ENCODE measurements around the gene FBXL16. TPM values are rescaled to one million over a fixed set of nuclear protein-coding genes. Genes with fewer than 3 reads are reported as not detected.

The FBXL16 gene
- polyA plus RNA-seq, 1 of the 3 experiments (the other 2 are of a cell fraction), result 19.8 TPM

- peaks cover 9% of the 10 kb centered on the region for H3F3A ChIP-seq (replicated peaks; ENCODE audit: insufficient read depth)
- no peaks in the 10 kb centered on the region for H3K36me3 ChIP-seq (replicated peaks in 1 of 2; ENCODE audit: control insufficient read depth in 1 of 2, insufficient read depth in 2 of 2, low read length in 1 of 2)
- no peaks in the 10 kb centered on the region for H3K9me3 ChIP-seq
- no peak overlapping the region for H3K9ac ChIP-seq
- H3K4me3 ChIP-seq (ENCODE audit: low read depth in 2 of 2, low read length in 1 of 2), result no peak overlapping the region
- ChIA-PET POLR2A (no interaction called here), CTCF (no interaction called here)
- no peak for TF ChIP-seq POLR2AphosphoS5 (IDR thresholded peaks at IDR 0.05; ENCODE audit: low read depth, low read length)
- TF ChIP-seq, protein P1, sequence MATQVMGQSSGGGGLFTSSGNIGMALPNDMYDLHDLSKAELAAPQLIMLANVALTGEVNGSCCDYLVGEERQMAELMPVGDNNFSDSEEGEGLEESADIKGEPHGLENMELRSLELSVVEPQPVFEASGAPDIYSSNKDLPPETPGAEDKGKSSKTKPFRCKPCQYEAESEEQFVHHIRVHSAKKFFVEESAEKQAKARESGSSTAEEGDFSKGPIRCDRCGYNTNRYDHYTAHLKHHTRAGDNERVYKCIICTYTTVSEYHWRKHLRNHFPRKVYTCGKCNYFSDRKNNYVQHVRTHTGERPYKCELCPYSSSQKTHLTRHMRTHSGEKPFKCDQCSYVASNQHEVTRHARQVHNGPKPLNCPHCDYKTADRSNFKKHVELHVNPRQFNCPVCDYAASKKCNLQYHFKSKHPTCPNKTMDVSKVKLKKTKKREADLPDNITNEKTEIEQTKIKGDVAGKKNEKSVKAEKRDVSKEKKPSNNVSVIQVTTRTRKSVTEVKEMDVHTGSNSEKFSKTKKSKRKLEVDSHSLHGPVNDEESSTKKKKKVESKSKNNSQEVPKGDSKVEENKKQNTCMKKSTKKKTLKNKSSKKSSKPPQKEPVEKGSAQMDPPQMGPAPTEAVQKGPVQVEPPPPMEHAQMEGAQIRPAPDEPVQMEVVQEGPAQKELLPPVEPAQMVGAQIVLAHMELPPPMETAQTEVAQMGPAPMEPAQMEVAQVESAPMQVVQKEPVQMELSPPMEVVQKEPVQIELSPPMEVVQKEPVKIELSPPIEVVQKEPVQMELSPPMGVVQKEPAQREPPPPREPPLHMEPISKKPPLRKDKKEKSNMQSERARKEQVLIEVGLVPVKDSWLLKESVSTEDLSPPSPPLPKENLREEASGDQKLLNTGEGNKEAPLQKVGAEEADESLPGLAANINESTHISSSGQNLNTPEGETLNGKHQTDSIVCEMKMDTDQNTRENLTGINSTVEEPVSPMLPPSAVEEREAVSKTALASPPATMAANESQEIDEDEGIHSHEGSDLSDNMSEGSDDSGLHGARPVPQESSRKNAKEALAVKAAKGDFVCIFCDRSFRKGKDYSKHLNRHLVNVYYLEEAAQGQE (IDR thresholded peaks at IDR 0.05; ENCODE audit: low read depth, low read length), result no peak
- no peak for TF ChIP-seq NFIC (IDR thresholded peaks at IDR 0.05; ENCODE audit: borderline replicate concordance)
- no peak for TF ChIP-seq GABPA (IDR thresholded peaks at IDR 0.05; ENCODE audit: low read depth)
- TF ChIP-seq YY1 (IDR thresholded peaks at IDR 0.05; ENCODE audit: low read depth), result no peak
- no peak for TF ChIP-seq RCOR1 (IDR thresholded peaks at IDR 0.05; ENCODE audit: low read length)
- no peak for TF ChIP-seq PBX3 (IDR thresholded peaks at IDR 0.05)
- TF ChIP-seq EZH2phosphoT487 (IDR thresholded peaks at IDR 0.05; ENCODE audit: borderline replicate concordance, low read depth), result no peak
- TF ChIP-seq NRF1 (IDR thresholded peaks at IDR 0.05; ENCODE audit: low read depth, low read length), result no peak
- no peak for TF ChIP-seq RXRA (IDR thresholded peaks at IDR 0.05; ENCODE audit: borderline replicate concordance, low read depth)
- no peak overlapping the region for H3K4me2 ChIP-seq
- H4K20me1 ChIP-seq (ENCODE audit: insufficient read depth), result no peaks in the 10 kb centered on the region
- H3K27me3 ChIP-seq (ENCODE audit: insufficient read depth), result no peaks in the 10 kb centered on the region
- no peak overlapping the region for H3K27ac ChIP-seq (ENCODE audit: low read depth in 2 of 2, low read length in 1 of 2)
- no peak overlapping the region for H2AFZ ChIP-seq (ENCODE audit: low read depth)
- H3K79me2 ChIP-seq (ENCODE audit: insufficient read depth), result peaks cover 23% of the 10 kb centered on the region; the same call in 1 of the 2 replicates
- H3K4me1 ChIP-seq (ENCODE audit: control insufficient read depth in 1 of 2, insufficient read depth in 2 of 2, low read depth in 1 of 2, low read length in 1 of 2), result peaks cover 10 to 30% of the 10 kb centered on the region in 2 experiments; a peak in 2 of 4 replicates
- WGBS (ENCODE audit: low lambda C conversion rate), result 95% methylated on average over 12 of the region's 12 CpGs
- no peak for DNase-seq
- H3K9me2 ChIP-seq, result no peaks in the 10 kb centered on the region
Observed at GRCh38 chr16:644556-644955, 61.0 kb downstream of the FBXL16 start.

- H3K4me1 ChIP-seq (ENCODE audit: control insufficient read depth in 1 of 2, insufficient read depth in 2 of 2, low read depth in 1 of 2, low read length in 1 of 2), result peaks cover 7 to 35% of the 10 kb centered on the region in 2 experiments; a peak in 2 of 4 replicates
- peak overlapping the region; percentile 86 for H3K4me2 ChIP-seq
- H4K20me1 ChIP-seq (ENCODE audit: insufficient read depth), result no peaks in the 10 kb centered on the region
- H3K9me2 ChIP-seq, result no peaks in the 10 kb centered on the region
- ChIA-PET CTCF (interaction anchor here (0.6 to 2.1 kb wide), 4 partner anchors 18 to 53 kb away, joined by 3 to 11 read pairs (median 4); partner anchors contain the start of genes RAB40C and STUB1), POLR2A (interaction anchor here (1.0 to 1.9 kb wide), 2 partner anchors 10 to 36 kb away, joined by 4 read pairs; no protein-coding TSS in a partner anchor)
- no peaks in the 10 kb centered on the region for H3K36me3 ChIP-seq (replicated peaks in 1 of 2; ENCODE audit: control insufficient read depth in 1 of 2, insufficient read depth in 2 of 2, low read length in 1 of 2)
- H3K9me3 ChIP-seq, result no peaks in the 10 kb centered on the region
- peaks cover 13% of the 10 kb centered on the region for H3F3A ChIP-seq (replicated peaks; ENCODE audit: insufficient read depth)
- no peak overlapping the region for H3K9ac ChIP-seq
- WGBS (ENCODE audit: low lambda C conversion rate), result 96% methylated on average over 9 of the region's 13 CpGs
- no peak for TF ChIP-seq FOXM1 (IDR thresholded peaks at IDR 0.05; ENCODE audit: low read depth)
- DNase-seq, result no peak
- no peaks in the 10 kb centered on the region for H3K27me3 ChIP-seq (ENCODE audit: insufficient read depth)
- no peak overlapping the region for H3K27ac ChIP-seq (ENCODE audit: low read depth in 2 of 2, low read length in 1 of 2)
- no peak overlapping the region for H2AFZ ChIP-seq (ENCODE audit: low read depth)
- H3K79me2 ChIP-seq (ENCODE audit: insufficient read depth), result peaks cover 13% of the 10 kb centered on the region; the same call in 1 of the 2 replicates
- H3K4me3 ChIP-seq (ENCODE audit: low read depth in 2 of 2, low read length in 1 of 2), result peak overlapping the region; percentile 73 to 76
Observed at GRCh38 chr16:643050-643368, 62.6 kb downstream of the FBXL16 start.

Other genes with a start within 250 kb of the FBXL16 start
- gene CAPN15, start 178.1 kb downstream of the FBXL16 start, polyA plus RNA-seq (2012; rRNA removed), result 19.5 and 22.9 TPM in 2 replicates
- gene PRR35, start 145.4 kb downstream of the FBXL16 start, polyA plus RNA-seq (2012; rRNA removed), result not detected in 2 replicates
- gene NHLRC4, start 138.8 kb downstream of the FBXL16 start, polyA plus RNA-seq (2012; rRNA removed), result 0.69 and 0.70 TPM in 2 replicates
- 38.7 and 41.0 TPM in 2 replicates for gene PIGQ, start 135.8 kb downstream of the FBXL16 start, polyA plus RNA-seq (2012; rRNA removed)
- 12.1 and 13.0 TPM in 2 replicates for gene RAB40C, start 115.7 kb downstream of the FBXL16 start, polyA plus RNA-seq (2012; rRNA removed)
- gene WFIKKN1, start 74.8 kb downstream of the FBXL16 start, polyA plus RNA-seq (2012; rRNA removed), result 0.10 and 0.16 TPM in 2 replicates
- 158 and 167 TPM in 2 replicates for gene METTL26, start 69.5 kb downstream of the FBXL16 start, polyA plus RNA-seq (2012; rRNA removed)
- 34.0 and 36.9 TPM in 2 replicates for gene MCRIP2, start 64.0 kb downstream of the FBXL16 start, polyA plus RNA-seq (2012; rRNA removed)
- gene WDR90, start 56.4 kb downstream of the FBXL16 start, polyA plus RNA-seq (2012; rRNA removed), result 30.5 and 32.0 TPM in 2 replicates
- gene RHOT2, start 37.7 kb downstream of the FBXL16 start, polyA plus RNA-seq (2012; rRNA removed), result 229 and 255 TPM in 2 replicates
- 4.1 and 6.8 TPM in 2 replicates for gene RHBDL1, start 30.1 kb downstream of the FBXL16 start, polyA plus RNA-seq (2012; rRNA removed)
- 268 and 323 TPM in 2 replicates for gene STUB1, start 25.4 kb downstream of the FBXL16 start, polyA plus RNA-seq (2012; rRNA removed)
- gene JMJD8, start 21.5 kb downstream of the FBXL16 start, polyA plus RNA-seq (2012; rRNA removed), result 49.2 and 67.0 TPM in 2 replicates
- gene WDR24, start 15.4 kb downstream of the FBXL16 start, polyA plus RNA-seq (2012; rRNA removed), result 5.0 and 6.4 TPM in 2 replicates
- 52.4 and 59.7 TPM in 2 replicates for gene METRN, start 9.3 kb upstream of the FBXL16 start, polyA plus RNA-seq (2012; rRNA removed)
- gene ANTKMT, start 15.3 kb upstream of the FBXL16 start, polyA plus RNA-seq (2012; rRNA removed), result 49.5 and 57.4 TPM in 2 replicates
- 15.4 and 18.8 TPM in 2 replicates for gene CCDC78, start 20.6 kb upstream of the FBXL16 start, polyA plus RNA-seq (2012; rRNA removed)
- 60.6 and 65.5 TPM in 2 replicates for gene HAGHL, start 21.3 kb upstream of the FBXL16 start, polyA plus RNA-seq (2012; rRNA removed)
- gene CIAO3, start 35.2 kb upstream of the FBXL16 start, polyA plus RNA-seq (2012; rRNA removed), result 14.4 TPM in 2 replicates
- gene MSLN, start 54.9 kb upstream of the FBXL16 start, polyA plus RNA-seq (2012; rRNA removed), result 0.02 and 0.19 TPM in 2 replicates
- 27.7 and 29.9 TPM in 2 replicates for gene RPUSD1, start 82.6 kb upstream of the FBXL16 start, polyA plus RNA-seq (2012; rRNA removed)
- gene CHTF18, start 82.8 kb upstream of the FBXL16 start, polyA plus RNA-seq (2012; rRNA removed), result 17.7 and 18.0 TPM in 2 replicates
- not detected in 2 replicates for gene GNG13, start 94.9 kb upstream of the FBXL16 start, polyA plus RNA-seq (2012; rRNA removed)